Measurements from ENCODE around the gene UBASH3A. TPM values are rescaled to one million over a fixed set of nuclear protein-coding genes. Genes with fewer than 3 reads are reported as not detected.

UBASH3A gene
- total and polyA plus RNA-seq, 12 donors: 0.09 to 1.3 (median 0.15) TPM; not detected in 7

DNA sequence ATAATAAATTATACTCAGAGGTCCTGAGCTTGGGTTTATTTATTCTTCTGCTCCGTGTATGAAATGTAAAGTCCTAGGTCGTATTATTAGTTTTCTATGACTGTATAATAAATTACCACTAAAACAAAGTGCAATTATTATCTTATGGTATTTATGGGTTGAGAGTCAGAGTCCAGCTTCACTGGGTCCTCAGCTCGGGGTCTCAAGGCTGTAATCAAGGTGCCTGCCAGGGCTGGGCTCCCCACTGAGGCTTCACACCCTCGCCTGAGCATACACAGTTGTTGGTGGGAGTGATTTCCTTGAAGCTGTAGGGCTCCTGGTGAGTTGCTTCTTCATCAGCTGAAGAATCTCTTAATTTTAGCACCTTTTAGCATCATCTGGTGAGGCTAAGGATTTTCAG is 15.2 kb downstream of the UBASH3A start:
- intact Hi-C loops (cut with DNase I): no loop called here
- Histone ChIP-seq H3K27me3 (peaks cover 0 to 44% (median 18%) of the 10 kb centered on the region in 7 donors), H3K36me3 (peaks cover 0 to 7% (median 0%) of the 10 kb centered on the region in 9 donors), H3K4me3 (no peak overlapping the region), H3K9me3 (peaks cover 0 to 22% (median 0%) of the 10 kb centered on the region in 11 donors), H3K27ac (no peak overlapping the region), H3K4me1 (peaks cover 0 to 15% (median 0%) of the 10 kb centered on the region in 9 donors)
- WGBS, 2 donors: 59 to 63% methylated on average over 4 of the region's 4 CpGs
- DNase-seq: no peak
- ATAC-seq: no peak
- TF ChIP-seq, protein P1, sequence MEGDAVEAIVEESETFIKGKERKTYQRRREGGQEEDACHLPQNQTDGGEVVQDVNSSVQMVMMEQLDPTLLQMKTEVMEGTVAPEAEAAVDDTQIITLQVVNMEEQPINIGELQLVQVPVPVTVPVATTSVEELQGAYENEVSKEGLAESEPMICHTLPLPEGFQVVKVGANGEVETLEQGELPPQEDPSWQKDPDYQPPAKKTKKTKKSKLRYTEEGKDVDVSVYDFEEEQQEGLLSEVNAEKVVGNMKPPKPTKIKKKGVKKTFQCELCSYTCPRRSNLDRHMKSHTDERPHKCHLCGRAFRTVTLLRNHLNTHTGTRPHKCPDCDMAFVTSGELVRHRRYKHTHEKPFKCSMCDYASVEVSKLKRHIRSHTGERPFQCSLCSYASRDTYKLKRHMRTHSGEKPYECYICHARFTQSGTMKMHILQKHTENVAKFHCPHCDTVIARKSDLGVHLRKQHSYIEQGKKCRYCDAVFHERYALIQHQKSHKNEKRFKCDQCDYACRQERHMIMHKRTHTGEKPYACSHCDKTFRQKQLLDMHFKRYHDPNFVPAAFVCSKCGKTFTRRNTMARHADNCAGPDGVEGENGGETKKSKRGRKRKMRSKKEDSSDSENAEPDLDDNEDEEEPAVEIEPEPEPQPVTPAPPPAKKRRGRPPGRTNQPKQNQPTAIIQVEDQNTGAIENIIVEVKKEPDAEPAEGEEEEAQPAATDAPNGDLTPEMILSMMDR (IDR thresholded peaks at IDR 0.05): no peak

DNA sequence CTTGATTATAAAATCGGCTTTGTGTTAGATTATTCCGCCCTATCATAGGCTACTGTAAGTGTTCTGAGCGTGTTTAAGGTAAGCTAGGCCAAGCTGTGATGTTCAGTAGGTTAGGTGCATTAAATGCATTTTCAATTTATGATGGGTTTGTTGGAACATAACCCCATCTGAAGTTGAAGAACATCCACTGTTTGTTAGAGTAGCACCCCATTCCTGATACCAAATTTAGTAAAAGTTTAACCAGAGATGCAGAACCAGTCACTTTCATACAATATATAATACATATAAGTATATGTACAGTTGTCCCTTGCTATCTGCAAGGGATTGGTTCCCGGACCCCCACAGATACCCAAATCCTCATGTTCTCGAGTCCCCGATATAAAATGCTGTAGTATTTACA is 16.1 kb downstream of the UBASH3A start:
- H3K4me1 ChIP-seq: peaks cover 0 to 25% (median 0%) of the 10 kb centered on the region in 9 donors
- peaks cover 0 to 7% (median 0%) of the 10 kb centered on the region in 9 donors for H3K36me3 ChIP-seq
- WGBS, 2 donors: 89 to 90% methylated on average over 6 of the region's 6 CpGs
- TF ChIP-seq, protein P1 (IDR thresholded peaks at IDR 0.05): no peak
- intact Hi-C loops (cut with DNase I): no loop called here
- H3K27ac ChIP-seq: no peak overlapping the region
- no peak for DNase-seq
- ATAC-seq: no peak
- H3K27me3 ChIP-seq: peaks cover 0 to 49% (median 19%) of the 10 kb centered on the region in 7 donors
- H3K4me3 ChIP-seq: no peak overlapping the region
- H3K9me3 ChIP-seq: peaks cover 0 to 22% (median 0%) of the 10 kb centered on the region in 11 donors

DNA sequence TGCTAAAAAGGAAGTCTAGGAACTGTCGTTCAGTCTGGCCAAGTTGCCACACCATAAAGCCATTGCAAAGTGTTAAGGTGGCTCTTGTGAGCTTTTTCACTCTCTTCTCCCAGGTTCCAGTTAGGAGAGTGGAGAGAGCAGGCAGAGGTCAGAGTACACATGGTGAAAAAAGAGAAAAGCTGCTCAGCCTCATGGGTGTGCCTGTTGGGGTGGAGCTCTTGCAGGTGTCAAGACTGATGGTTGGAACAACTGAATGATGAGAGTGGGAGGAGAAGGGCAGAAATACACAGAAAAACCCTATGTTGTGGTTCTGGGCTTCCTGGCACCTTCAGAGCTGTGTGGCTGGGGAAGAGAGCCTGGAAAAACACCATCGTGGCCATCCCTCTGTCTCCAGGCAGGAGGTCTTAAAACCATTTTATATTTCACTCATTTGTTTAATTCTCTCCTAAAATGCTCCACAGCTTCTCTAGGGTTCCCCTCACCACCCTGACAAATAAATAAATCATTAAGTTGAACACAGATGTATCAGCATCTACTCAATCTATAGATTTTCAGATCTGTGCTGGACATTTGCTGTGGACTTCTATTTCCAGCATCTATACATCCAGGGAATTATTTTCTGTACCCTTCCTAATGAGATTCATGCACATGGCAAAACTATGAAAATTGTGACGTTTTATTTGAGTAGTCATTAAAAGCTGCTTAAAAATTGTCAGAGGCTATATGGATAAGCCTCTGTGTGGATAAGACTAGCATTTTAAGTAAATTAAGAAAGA is 17.5 kb downstream of the UBASH3A start:
- Histone ChIP-seq H3K27ac (no peak overlapping the region), H3K4me1 (peaks cover 0 to 28% (median 0%) of the 10 kb centered on the region in 9 donors), H3K27me3 (peaks cover 0 to 58% (median 19%) of the 10 kb centered on the region in 7 donors), H3K9me3 (peaks cover 0 to 22% (median 0%) of the 10 kb centered on the region in 11 donors), H3K4me3 (no peak overlapping the region), H3K36me3 (peaks cover 0 to 6% (median 0%) of the 10 kb centered on the region in 9 donors)
- TF ChIP-seq, protein P1 (IDR thresholded peaks at IDR 0.05): no peak
- WGBS, 2 donors: 64 to 67% methylated on average over 3 of the region's 3 CpGs
- intact Hi-C loops (cut with DNase I): no loop called here
- DNase-seq (no peak), ATAC-seq (no peak)

DNA sequence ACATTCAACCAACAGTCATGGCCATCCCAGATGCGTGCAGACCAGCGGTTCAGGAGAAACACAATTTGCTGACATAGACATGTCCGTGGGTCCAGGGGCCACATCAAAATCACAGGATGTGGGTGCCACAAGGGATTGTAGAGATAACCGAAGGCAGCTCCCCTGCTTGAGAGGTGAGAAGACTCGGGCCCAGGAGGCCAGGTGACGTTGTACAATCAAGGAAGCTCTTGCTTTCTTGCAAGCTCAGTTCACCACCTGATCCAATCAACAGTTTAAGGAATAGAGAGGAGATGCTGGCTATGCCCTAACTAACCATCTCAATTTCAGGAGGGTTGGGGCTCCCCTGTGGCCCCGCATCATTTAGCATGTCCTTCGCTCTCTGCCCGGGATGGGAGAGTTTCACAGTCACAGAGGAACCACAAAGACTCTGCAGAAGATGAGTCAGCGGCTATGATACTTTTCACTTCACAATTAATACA is 19.5 kb downstream of the UBASH3A start:
- peaks cover 0 to 34% (median 0%) of the 10 kb centered on the region in 9 donors for H3K4me1 ChIP-seq
- TF ChIP-seq, protein P1 (IDR thresholded peaks at IDR 0.05): no peak
- DNase-seq (no peak), ATAC-seq (no peak)
- 78 to 80% methylated on average over 10 of the region's 10 CpGs for WGBS, 2 donors
- H3K27me3 ChIP-seq: peaks cover 0 to 69% (median 30%) of the 10 kb centered on the region in 7 donors
- peaks cover 0 to 22% (median 0%) of the 10 kb centered on the region in 11 donors for H3K9me3 ChIP-seq
- peaks cover 0 to 3% (median 0%) of the 10 kb centered on the region in 9 donors for H3K36me3 ChIP-seq
- no peak overlapping the region for H3K4me3 ChIP-seq
- intact Hi-C loops (cut with DNase I): no loop called here
- H3K27ac ChIP-seq: no peak overlapping the region
